Esophagus muscularis mucosa (tissue), 3 donors: ENCODE results near the gene EXOC6B.

ENCODE experiments used
- CTCF ChIP-seq, 3 experiments: fragments of 200-600 bp in 2 of 3; fragments of 450-650 bp in 1 of 3; sonication (generic) in 2 of 3; IDR thresholded peaks; one replicate each; pipeline ENCODE4 v1.5.1; 2017 to 2019; ENCODE audit warnings: antibody characterized with exemption in 3 of 3, mild to moderate bottlenecking in 2 of 3, moderate library complexity in 1 of 3
- POLR2A ChIP-seq: fragments of 450-650 bp; IDR thresholded peaks from one replicate; pipeline ENCODE4 v1.6.1; 2017; ENCODE audit warnings: antibody characterized with exemption, moderate library complexity, mild to moderate bottlenecking, low read depth

GRCh38 chr2:72668647-72669046 lies 157.2 kb downstream of the EXOC6B start:
- TF ChIP-seq CTCF (IDR thresholded peaks at IDR 0.05), result no peak
- no peak for TF ChIP-seq POLR2A
